ENCODE results near the gene DCST1.

DCST1 gene

GRCh38 chr1:155051342-155051776 is 17.7 kb downstream of the DCST1 start:
- Mint-ChIP-seq H3K27ac (no peak overlapping the region), H3K4me1 (ENCODE audit: low read depth in 2 of 2) (peaks cover 22 to 28% of the 10 kb centered on the region in 2 donors), H3K4me3 (peak overlapping the region; percentile 86 to 89), H3K27me3 (no peaks in the 10 kb centered on the region), H3K9me3 (no peaks in the 10 kb centered on the region), H3K36me3 (ENCODE audit: insufficient read depth) (peaks cover 7% of the 10 kb centered on the region)
- DNase-seq: no peak
- peak; percentile 1 for ATAC-seq (replicated peaks)

GRCh38 chr1:155051777-155052398 is 18.3 kb downstream of the DCST1 start:
- H3K27me3 Mint-ChIP-seq: no peaks in the 10 kb centered on the region
- H3K4me1 Mint-ChIP-seq (ENCODE audit: low read depth in 2 of 2): peaks cover 22 to 28% of the 10 kb centered on the region in 2 donors
- ATAC-seq (replicated peaks): peak; percentile 46
- H3K4me3 Mint-ChIP-seq: peak overlapping the region; percentile 86 to 89
- peak; percentile 27 to 37 (median 33) for DNase-seq
- no peaks in the 10 kb centered on the region for H3K9me3 Mint-ChIP-seq
- peaks cover 7% of the 10 kb centered on the region for H3K36me3 Mint-ChIP-seq (ENCODE audit: insufficient read depth)
- H3K27ac Mint-ChIP-seq: peak overlapping the region; percentile 77 to 89

GRCh38 chr1:155052439-155053395 is 19.1 kb downstream of the DCST1 start:
- Mint-ChIP-seq H3K9me3 (no peaks in the 10 kb centered on the region), H3K27ac (peak overlapping the region; percentile 77 to 89), H3K27me3 (no peaks in the 10 kb centered on the region), H3K4me1 (ENCODE audit: low read depth in 2 of 2) (peaks cover 22 to 28% of the 10 kb centered on the region in 2 donors), H3K4me3 (peak overlapping the region; percentile 86 to 89), H3K36me3 (ENCODE audit: insufficient read depth) (peaks cover 8% of the 10 kb centered on the region)
- ATAC-seq (replicated peaks) (no peak), DNase-seq (no peak)

GRCh38 chr1:155053531-155054105 is 20.0 kb downstream of the DCST1 start:
- Mint-ChIP-seq H3K27ac (peak overlapping the region in 1 of 2 donors; percentile 77), H3K36me3 (ENCODE audit: insufficient read depth) (peaks cover 9% of the 10 kb centered on the region), H3K27me3 (no peaks in the 10 kb centered on the region), H3K4me3 (peak overlapping the region; percentile 61 to 86), H3K9me3 (no peaks in the 10 kb centered on the region), H3K4me1 (ENCODE audit: low read depth in 2 of 2) (peaks cover 22 to 28% of the 10 kb centered on the region in 2 donors)
- ATAC-seq (replicated peaks) (no peak), DNase-seq (no peak)

GRCh38 chr1:155057104-155057503 is 23.5 kb downstream of the DCST1 start:
- H3K27me3 Mint-ChIP-seq: no peaks in the 10 kb centered on the region
- H3K36me3 Mint-ChIP-seq (ENCODE audit: insufficient read depth): peaks cover 13% of the 10 kb centered on the region
- ATAC-seq (replicated peaks) (no peak), DNase-seq (no peak)
- H3K4me1 Mint-ChIP-seq (ENCODE audit: low read depth in 2 of 2): peaks cover 19% of the 10 kb centered on the region in 2 donors
- no peak overlapping the region for H3K4me3 Mint-ChIP-seq
- H3K27ac Mint-ChIP-seq: no peak overlapping the region
- H3K9me3 Mint-ChIP-seq: no peaks in the 10 kb centered on the region

- peaks cover 12 to 16% of the 10 kb centered on the region in 2 donors for H3K4me1 Mint-ChIP-seq (ENCODE audit: low read depth in 2 of 2)
- H3K27ac Mint-ChIP-seq: no peak overlapping the region
- ATAC-seq (replicated peaks) (no peak), DNase-seq (no peak)
- no peaks in the 10 kb centered on the region for H3K9me3 Mint-ChIP-seq
- no peaks in the 10 kb centered on the region for H3K27me3 Mint-ChIP-seq
- peaks cover 12% of the 10 kb centered on the region for H3K36me3 Mint-ChIP-seq (ENCODE audit: insufficient read depth)
- H3K4me3 Mint-ChIP-seq: no peak overlapping the region
Measured at GRCh38 chr1:155057788-155058211, 24.2 kb downstream of the DCST1 start.

- Mint-ChIP-seq H3K9me3 (no peaks in the 10 kb centered on the region), H3K4me3 (no peak overlapping the region), H3K4me1 (ENCODE audit: low read depth in 2 of 2) (peaks cover 22 to 26% of the 10 kb centered on the region in 2 donors), H3K27ac (no peak overlapping the region), H3K27me3 (no peaks in the 10 kb centered on the region), H3K36me3 (ENCODE audit: insufficient read depth) (peaks cover 18% of the 10 kb centered on the region)
- ATAC-seq (replicated peaks): no peak
- no peak for DNase-seq
Measured at GRCh38 chr1:155060736-155061135, 27.1 kb downstream of the DCST1 start.

- Mint-ChIP-seq H3K9me3 (no peaks in the 10 kb centered on the region), H3K4me1 (ENCODE audit: low read depth in 2 of 2) (peaks cover 24 to 32% of the 10 kb centered on the region in 2 donors)
- peak; percentile 97 to 98 (median 98) for DNase-seq
Measured at GRCh38 chr1:155061381-155062150, 27.9 kb downstream of the DCST1 start.

GRCh38 chr1:155062151-155062686 is 28.6 kb downstream of the DCST1 start:
- no peak for ATAC-seq (replicated peaks)
- Mint-ChIP-seq H3K9me3 (no peaks in the 10 kb centered on the region), H3K27ac (no peak overlapping the region), H3K4me1 (ENCODE audit: low read depth in 2 of 2) (peaks cover 24 to 35% of the 10 kb centered on the region in 2 donors), H3K36me3 (ENCODE audit: insufficient read depth) (peaks cover 23% of the 10 kb centered on the region), H3K27me3 (no peaks in the 10 kb centered on the region), H3K4me3 (peak overlapping the region; percentile 87)
- DNase-seq: no peak

More at GRCh38 chr1:155061381-155062150, 27.9 kb downstream of the DCST1 start:
- H3K27me3 Mint-ChIP-seq: no peaks in the 10 kb centered on the region
- peaks cover 16% of the 10 kb centered on the region for H3K36me3 Mint-ChIP-seq (ENCODE audit: insufficient read depth)
- no peak overlapping the region for H3K27ac Mint-ChIP-seq
- H3K4me3 Mint-ChIP-seq: peak overlapping the region in 1 of 2 donors; percentile 12
- peak; percentile 63 for ATAC-seq (replicated peaks)

GRCh38 chr1:155062702-155063411 is 29.2 kb downstream of the DCST1 start:
- H3K27me3 Mint-ChIP-seq: no peaks in the 10 kb centered on the region
- peaks cover 24 to 35% of the 10 kb centered on the region in 2 donors for H3K4me1 Mint-ChIP-seq (ENCODE audit: low read depth in 2 of 2)
- DNase-seq: peak; percentile 60 to 71 (median 60)
- peak overlapping the region; percentile 26 to 66 for H3K27ac Mint-ChIP-seq
- H3K36me3 Mint-ChIP-seq (ENCODE audit: insufficient read depth): peaks cover 21% of the 10 kb centered on the region
- ATAC-seq (replicated peaks): peak; percentile 28
- H3K9me3 Mint-ChIP-seq: no peaks in the 10 kb centered on the region
- peak overlapping the region; percentile 87 for H3K4me3 Mint-ChIP-seq

- peaks cover 24 to 35% of the 10 kb centered on the region in 2 donors for H3K4me1 Mint-ChIP-seq (ENCODE audit: low read depth in 2 of 2)
- DNase-seq (peak; percentile 73 to 78 (median 75)), ATAC-seq (replicated peaks) (peak; percentile 78)
- H3K27me3 Mint-ChIP-seq: no peaks in the 10 kb centered on the region
- peak within 1 kb of the TSS; percentile 26 to 66 for H3K27ac Mint-ChIP-seq
- H3K4me3 Mint-ChIP-seq: peak within 1 kb of the TSS; percentile 87
- H3K36me3 Mint-ChIP-seq (ENCODE audit: insufficient read depth): peaks cover 21% of the 10 kb centered on the region
- H3K9me3 Mint-ChIP-seq: no peaks in the 10 kb centered on the region
Measured at GRCh38 chr1:155063550-155064110, 30.0 kb downstream of the DCST1 start, which contains the start of gene EFNA4. Gene EFNA4, plus strand, starts transcription at chr1:155063740. Its CDS starts 84 bp downstream, at chr1:155063824.

All from effector memory CD8-positive, alpha-beta T cell (primary cell).